Smooth muscle cell (in vitro differentiated cells): ENCODE data around the gene HTR4. TPM values are rescaled to one million over a fixed set of nuclear protein-coding genes. Genes with fewer than 3 reads are reported as not detected.

Source experiments
- DNase-seq: peaks from one replicate; lab custom pipeline; 2025; ENCODE audit not compliant: unreplicated experiment; lab: John Stamatoyannopoulos, UW
- H2AFZ ChIP-seq: fragments of 200-600 bp; sonication (generic); 2 replicates; pipeline ENCODE4 v1.6.0; 2016; ENCODE audit warnings: antibody characterized with exemption, low read depth, mild to moderate bottlenecking
- H3F3A ChIP-seq: fragments of 200-600 bp; sonication (generic); 2 replicates; pipeline ENCODE4 v1.6.0; 2017; ENCODE audit warnings: antibody characterized with exemption, low read depth
- H3K27ac ChIP-seq: fragments of 200-600 bp; sonication (generic); 2 replicates; pipeline ENCODE4 v1.5.1; 2016; ENCODE audit warnings: low read depth, mild to moderate bottlenecking
- H3K27me3 ChIP-seq: fragments of 200-600 bp; sonication (generic); 2 replicates; pipeline ENCODE4 v1.6.1; 2016; ENCODE audit warnings: low read depth, mild to moderate bottlenecking
- H3K36me3 ChIP-seq: fragments of 200-600 bp; sonication (generic); 2 replicates; pipeline ENCODE4 v1.5.1; 2016; ENCODE audit warnings: low read depth
- H3K4me1 ChIP-seq: fragments of 200-600 bp; sonication (generic); 2 replicates; pipeline ENCODE4 v1.5.1; 2016; ENCODE audit warnings: low read depth
- H3K4me2 ChIP-seq: fragments of 200-600 bp; sonication (generic); 2 replicates; pipeline ENCODE4 v1.6.0; 2016; ENCODE audit warnings: mild to moderate bottlenecking
- H3K4me3 ChIP-seq: fragments of 200-600 bp; sonication (generic); 2 replicates; pipeline ENCODE4 v1.5.1; 2016; ENCODE audit warnings: mild to moderate bottlenecking
- H3K79me2 ChIP-seq: fragments of 200-600 bp; sonication (generic); 2 replicates; pipeline ENCODE4 v1.6.0; 2016; ENCODE audit warnings: low read depth, mild to moderate bottlenecking
- H3K9ac ChIP-seq: fragments of 200-600 bp; sonication (generic); 2 replicates; pipeline ENCODE4 v1.6.0; 2016; ENCODE audit warnings: low read depth
- H3K9me3 ChIP-seq: fragments of 200-600 bp; sonication (generic); replicated peaks from 2 replicates; pipeline ENCODE4 v1.5.1; 2016; ENCODE audit warnings: low read depth
- H4K20me1 ChIP-seq: fragments of 200-600 bp; sonication (generic); 2 replicates; pipeline ENCODE4 v1.6.0; 2016; ENCODE audit warnings: low read depth
- CTCF ChIP-seq: fragments of 200-600 bp; sonication (generic); IDR thresholded peaks from 2 replicates; pipeline ENCODE4 v1.5.1; 2017; ENCODE audit warnings: borderline replicate concordance, mild to moderate bottlenecking, antibody characterized with exemption; ENCODE audit not compliant: insufficient read depth, poor library complexity, severe bottlenecking
- WGBS: methylation state at CpG from one replicate; pipeline ENCODE4 v1.1.7; 2016; ENCODE audit warnings: low lambda C conversion rate; 5-methylcytosine and 5-hydroxymethylcytosine counted together
- polyA plus RNA-seq: library from polyadenylated mRNA; unstranded; fragments of >200 nt; fragmentation: Nextera tagmentation; extraction: Ambion mirVana; gene quantifications from 2 replicates; pipeline ENCODE4 v1.2.1, GENCODE V29; 2016
- total RNA-seq: library from RNA; depleted of rRNA; stranded (reverse); fragments of >200 nt; gene quantifications from 2 replicates; pipeline ENCODE4 v1.2.3, GENCODE V29; 2014

HTR4 gene
- total and polyA plus RNA-seq, 2 experiments from 2014 or later = 0.09 TPM; not detected in 1

DNA sequence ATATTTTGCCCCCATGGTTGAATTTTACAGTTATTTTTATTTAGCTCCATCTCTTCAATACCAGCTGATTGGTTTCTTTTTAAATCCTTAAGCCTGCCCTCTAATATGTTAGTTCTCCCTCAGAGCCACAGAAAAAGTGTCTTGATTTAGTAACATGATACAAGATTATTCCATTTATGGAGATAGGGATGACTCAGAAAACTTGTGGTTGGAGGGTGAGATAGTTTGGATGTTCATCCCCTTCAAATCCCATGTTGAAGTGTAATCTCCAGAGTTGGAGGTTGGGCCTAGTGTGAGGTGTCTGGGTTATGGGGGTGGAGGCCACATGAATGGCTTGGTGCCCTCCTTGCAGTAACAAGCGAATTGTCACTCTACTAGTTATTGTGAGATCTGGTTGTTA is 154.9 kb downstream of the HTR4 start:
- H3K27ac ChIP-seq = no peak overlapping the region
- H3K79me2 ChIP-seq = no peaks in the 10 kb centered on the region
- TF ChIP-seq CTCF = no peak
- peaks cover 6% of the 10 kb centered on the region for H3K27me3 ChIP-seq
- H3K4me2 ChIP-seq = no peak overlapping the region
- no peaks in the 10 kb centered on the region for H3F3A ChIP-seq
- no peaks in the 10 kb centered on the region for H4K20me1 ChIP-seq
- no peak overlapping the region for H2AFZ ChIP-seq
- no peaks in the 10 kb centered on the region for H3K36me3 ChIP-seq
- 76% methylated on average over 1 of the region's 1 CpG for whole genome bisulfite sequencing
- no peak for DNase-seq
- H3K4me3 ChIP-seq = no peak overlapping the region
- no peak overlapping the region for H3K9ac ChIP-seq
- no peaks in the 10 kb centered on the region for H3K4me1 ChIP-seq
- H3K9me3 ChIP-seq = no peaks in the 10 kb centered on the region

GRCh38 chr5:148497757-148498156 is 156.6 kb downstream of the HTR4 start:
- no peaks in the 10 kb centered on the region for H3K36me3 ChIP-seq
- H3K9me3 ChIP-seq = no peaks in the 10 kb centered on the region
- H3K27me3 ChIP-seq = peaks cover 6% of the 10 kb centered on the region
- H4K20me1 ChIP-seq = no peaks in the 10 kb centered on the region
- H3K4me2 ChIP-seq = no peak overlapping the region
- no peak for DNase-seq
- no peak overlapping the region for H3K4me3 ChIP-seq
- H2AFZ ChIP-seq = no peak overlapping the region
- H3F3A ChIP-seq = no peaks in the 10 kb centered on the region
- no peak for TF ChIP-seq CTCF
- H3K4me1 ChIP-seq = no peaks in the 10 kb centered on the region
- WGBS = 97% methylated on average over 1 of the region's 1 CpG
- no peak overlapping the region for H3K9ac ChIP-seq
- H3K27ac ChIP-seq = no peak overlapping the region
- H3K79me2 ChIP-seq = no peaks in the 10 kb centered on the region

DNA sequence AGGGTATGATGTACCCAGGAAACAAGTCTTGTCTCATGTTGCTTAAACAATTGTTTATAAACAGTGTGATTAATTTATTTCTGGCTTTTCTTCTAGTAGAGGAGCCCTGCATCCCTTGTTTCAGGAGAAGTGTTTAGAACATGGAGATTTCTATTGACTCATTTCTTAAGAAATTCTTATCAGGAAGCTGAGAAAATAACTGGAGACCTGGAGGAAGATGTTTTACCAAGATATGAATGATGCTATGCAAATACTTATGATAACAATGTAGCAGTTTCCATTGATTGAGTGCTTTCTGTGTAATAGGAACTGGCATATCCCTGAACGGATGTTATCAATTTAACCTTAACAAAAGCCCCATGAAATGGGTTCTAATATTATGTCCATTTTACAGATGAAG is 162.0 kb downstream of the HTR4 start:
- Histone ChIP-seq H3F3A (no peaks in the 10 kb centered on the region), H3K9me3 (no peaks in the 10 kb centered on the region), H3K27me3 (peaks cover 28% of the 10 kb centered on the region), H3K4me3 (no peak overlapping the region), H3K36me3 (no peaks in the 10 kb centered on the region), H2AFZ (no peak overlapping the region), H4K20me1 (no peaks in the 10 kb centered on the region), H3K4me2 (no peak overlapping the region), H3K9ac (no peak overlapping the region), H3K4me1 (no peaks in the 10 kb centered on the region), H3K27ac (no peak overlapping the region), H3K79me2 (no peaks in the 10 kb centered on the region)
- no peak for DNase-seq
- WGBS = 89% methylated on average over 1 of the region's 1 CpG
- TF ChIP-seq CTCF = no peak

- Histone ChIP-seq H3K4me2 (no peak overlapping the region), H3K4me3 (no peak overlapping the region), H3K36me3 (no peaks in the 10 kb centered on the region), H3K4me1 (no peaks in the 10 kb centered on the region), H3K27me3 (peaks cover 29% of the 10 kb centered on the region), H3K9ac (no peak overlapping the region), H4K20me1 (no peaks in the 10 kb centered on the region), H3K79me2 (no peaks in the 10 kb centered on the region), H3F3A (no peaks in the 10 kb centered on the region), H3K27ac (no peak overlapping the region), H3K9me3 (no peaks in the 10 kb centered on the region), H2AFZ (no peak overlapping the region)
- no peak for TF ChIP-seq CTCF
- DNase-seq = no peak
- WGBS = 47% methylated on average over 6 of the region's 6 CpGs
Measured at GRCh38 chr5:148491793-148492184, 162.5 kb downstream of the HTR4 start.
